GM18498 (cell line): ENCODE results near the gene FUT6.

Experiments
- ATAC-seq: cut with Tn5 transposase; IDR thresholded peaks from one replicate; pipeline ENCODE4 v1.9.1; 2021; ENCODE audit warnings: mild to moderate bottlenecking, moderate library complexity; ENCODE audit not compliant: unreplicated experiment

FUT6 gene

DNA sequence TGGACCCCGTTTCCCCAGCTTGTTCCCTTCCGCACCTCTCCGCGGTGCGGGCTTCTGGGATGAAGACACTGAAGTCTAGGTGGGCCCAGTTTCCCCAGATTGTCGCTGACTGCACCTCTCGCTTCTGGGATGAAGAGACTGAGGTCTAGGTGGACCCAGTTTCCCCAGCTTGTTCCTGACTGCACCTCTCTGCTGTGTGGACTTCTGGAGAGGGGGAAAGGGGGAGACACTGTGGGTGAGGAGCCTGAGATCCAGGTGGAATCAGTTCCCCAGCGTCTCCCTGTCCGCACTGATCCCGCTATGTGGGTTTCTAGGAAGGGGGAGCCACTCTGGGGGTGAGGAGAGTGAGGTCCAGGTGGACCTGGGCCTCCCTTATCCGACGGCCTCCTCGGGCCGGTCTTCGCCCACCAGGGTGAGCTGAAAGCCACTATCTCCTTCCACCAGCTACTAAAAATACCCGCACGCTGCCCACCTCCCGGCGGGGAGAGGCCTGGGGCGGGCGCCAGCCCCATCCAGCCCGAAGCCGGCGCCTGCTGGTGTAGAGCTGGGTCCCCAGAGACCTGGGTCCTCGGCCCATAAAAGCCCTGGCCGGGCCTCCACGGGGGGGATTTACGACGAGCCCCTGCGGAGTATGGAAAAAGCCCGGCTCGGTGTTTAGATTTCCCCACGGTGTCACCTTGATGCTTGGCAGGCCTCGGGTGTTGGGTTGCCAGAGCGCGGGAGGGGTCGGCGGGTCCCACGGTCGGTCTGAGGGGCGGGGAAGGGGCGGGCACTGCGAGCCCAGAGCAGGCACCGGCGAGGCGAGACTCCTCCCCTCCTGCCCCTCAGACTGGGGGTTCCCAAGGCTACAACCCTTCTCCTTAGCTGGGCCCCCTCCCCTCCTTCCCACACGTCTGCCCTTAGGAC is 10.6 kb downstream of the FUT6 start:
- ATAC-seq = no peak

DNA sequence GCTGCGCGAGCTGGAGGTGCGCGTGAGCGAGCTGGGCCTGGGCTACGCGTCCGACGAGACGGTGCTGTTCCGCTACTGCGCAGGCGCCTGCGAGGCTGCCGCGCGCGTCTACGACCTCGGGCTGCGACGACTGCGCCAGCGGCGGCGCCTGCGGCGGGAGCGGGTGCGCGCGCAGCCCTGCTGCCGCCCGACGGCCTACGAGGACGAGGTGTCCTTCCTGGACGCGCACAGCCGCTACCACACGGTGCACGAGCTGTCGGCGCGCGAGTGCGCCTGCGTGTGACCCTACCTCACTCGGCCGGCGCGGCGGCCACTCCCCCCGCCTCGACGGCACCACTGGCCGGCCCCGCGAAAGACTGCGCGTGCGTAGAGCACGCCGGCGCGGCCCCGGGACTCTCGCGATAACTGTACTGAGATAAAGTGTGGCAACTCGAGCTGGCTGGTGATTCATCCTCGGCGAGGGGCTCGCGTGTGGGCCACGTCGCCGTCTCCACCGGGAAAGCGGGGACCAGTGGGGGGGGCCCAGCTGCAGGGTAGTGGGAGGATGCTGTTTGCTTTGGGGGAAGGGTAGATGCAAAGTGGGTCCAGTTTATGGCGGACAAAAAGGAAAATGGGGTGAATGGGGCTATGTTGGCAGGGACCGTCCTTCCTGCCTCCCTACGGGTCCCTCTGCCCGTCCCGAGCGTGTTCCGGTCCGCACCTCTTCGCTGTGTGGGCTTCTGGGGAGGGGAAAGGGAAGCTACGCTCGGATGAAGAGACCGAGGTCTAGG is 11.4 kb downstream of the FUT6 start:
- peak; percentile 78 for ATAC-seq

DNA sequence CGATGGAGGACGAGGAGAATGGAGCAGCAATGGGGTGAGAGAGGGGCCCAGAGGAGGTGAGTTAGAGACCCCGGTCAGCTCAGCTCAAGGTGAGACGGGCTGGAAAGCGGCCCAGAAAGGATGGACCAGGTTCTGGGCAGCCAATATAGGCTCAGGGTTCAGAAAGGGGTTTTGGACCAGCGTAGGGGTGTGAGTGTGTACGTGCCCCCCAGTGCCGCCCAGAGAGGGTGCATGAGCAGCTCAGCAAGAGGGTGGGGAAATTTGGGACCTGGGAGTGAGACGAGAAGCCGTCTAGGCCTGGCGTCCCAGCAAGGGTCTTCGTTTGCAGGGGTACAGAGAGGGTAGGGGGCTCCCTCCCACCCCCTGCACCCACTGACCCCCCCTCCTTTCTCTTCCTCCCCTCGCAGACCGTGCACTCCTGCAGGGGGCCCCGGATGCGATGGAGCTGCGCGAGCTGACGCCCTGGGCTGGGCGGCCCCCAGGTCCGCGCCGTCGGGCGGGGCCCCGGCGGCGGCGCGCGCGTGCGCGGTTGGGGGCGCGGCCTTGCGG is 12.1 kb downstream of the FUT6 start:
- no peak for ATAC-seq

DNA sequence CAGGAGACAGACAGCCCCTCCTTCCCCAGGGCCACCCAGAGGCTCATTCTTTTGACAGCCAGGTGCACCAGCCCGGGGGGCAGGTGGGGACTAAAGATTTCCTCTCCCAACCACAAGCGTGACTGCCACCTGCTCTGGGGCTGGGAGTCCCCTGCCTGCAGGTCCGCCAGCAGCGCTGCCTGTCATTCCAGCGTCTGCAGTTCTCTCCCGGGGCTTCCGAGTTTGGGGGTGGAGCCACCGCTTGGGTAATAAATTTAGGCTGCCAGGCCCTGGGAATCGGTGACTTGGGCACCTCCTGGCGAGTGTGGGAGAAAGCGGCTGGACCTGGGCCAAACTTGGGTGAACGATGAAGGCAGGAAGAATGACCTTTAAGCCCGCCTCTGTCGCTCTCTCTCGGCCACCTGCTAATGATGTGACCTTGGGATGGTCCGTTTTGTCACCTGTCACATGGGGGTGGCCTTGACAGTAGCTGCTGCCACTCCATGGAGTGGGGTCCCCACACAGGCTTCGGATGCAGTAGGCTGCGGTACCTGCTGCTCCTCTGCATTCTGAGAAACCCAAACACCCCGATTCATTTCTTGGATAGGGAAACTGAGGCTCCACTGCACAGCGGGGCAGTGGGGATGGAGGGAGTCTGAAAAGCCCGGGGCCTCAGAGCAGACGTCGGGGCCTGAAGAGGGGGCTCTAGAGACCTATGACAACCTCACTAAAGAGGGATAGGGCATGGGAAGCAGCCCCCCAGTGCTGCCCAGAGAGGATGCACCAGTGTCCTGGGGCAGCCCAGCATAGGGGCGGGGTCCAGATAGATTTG is 12.8 kb downstream of the FUT6 start:
- ATAC-seq = no peak

DNA sequence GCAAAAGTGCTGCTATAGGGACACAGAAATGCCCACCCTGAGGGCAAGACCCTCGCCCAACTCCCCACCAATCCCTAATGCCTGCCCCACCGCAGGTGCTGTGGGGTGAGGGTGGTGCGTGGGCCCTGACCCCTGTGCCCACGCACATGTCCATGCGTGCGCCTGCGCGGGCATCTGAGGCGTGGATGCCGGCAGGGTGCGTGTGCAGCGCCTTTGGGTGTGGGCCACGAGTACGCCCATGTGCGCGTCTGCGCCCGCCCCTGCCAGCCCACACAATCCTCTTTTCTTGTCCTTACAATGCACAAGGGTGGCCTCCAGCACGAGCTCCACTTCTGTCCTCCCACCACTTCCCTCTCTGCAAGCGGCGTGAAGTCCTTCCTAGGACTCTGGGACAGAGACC is 14.3 kb downstream of the FUT6 start:
- no peak for ATAC-seq

DNA sequence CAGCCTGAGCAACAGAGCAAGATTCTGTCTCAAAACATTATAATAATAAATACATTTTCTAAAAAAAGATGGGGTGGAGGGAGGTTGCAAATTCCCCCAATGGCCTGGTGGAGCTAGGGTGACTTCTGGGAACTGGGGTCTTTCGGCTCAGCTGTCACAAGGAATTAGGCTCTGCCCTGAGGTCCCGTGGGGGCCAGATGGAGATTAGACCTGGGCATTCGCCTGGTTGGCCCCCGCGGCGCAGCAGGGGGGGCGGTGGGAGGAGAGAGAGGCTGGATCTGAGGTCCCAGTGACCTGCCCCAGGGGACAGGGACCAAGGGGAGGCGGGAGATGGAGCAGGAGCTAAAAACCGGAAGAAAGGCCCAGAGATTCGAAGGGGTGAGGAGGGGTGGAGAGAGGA is 14.8 kb downstream of the FUT6 start:
- ATAC-seq = no peak

DNA sequence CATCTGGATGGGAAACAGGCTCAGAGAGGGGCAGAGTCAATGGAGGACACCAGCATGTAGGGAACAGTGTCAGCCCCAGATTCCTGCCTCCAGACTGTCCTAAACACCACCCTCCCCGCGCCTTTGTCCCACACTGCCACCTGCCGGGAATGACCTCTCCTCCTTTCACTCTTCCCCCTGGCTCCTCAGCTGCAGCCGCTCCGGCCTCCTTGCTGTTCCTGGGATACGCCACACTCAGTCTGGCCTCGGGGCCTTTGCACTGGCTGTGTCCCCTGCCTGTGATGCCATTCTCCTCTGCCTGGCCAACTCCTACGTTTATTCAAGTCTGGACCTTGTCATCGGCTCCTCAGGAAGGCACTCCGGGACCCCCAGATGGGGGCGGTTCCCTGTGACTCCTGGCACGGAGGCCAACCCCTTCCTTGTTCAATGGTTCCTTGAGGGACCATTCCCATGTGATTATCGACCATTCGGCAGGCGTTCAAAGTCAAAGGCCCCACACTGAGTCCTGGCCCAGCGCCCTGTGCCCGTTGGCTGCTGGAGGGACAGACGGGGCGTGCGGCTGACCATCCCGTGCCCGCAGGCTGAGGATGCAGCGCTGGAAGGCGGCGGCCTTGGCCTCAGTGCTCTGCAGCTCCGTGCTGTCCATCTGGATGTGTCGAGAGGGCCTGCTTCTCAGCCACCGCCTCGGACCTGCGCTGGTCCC is 15.8 kb downstream of the FUT6 start:
- no peak for ATAC-seq

DNA sequence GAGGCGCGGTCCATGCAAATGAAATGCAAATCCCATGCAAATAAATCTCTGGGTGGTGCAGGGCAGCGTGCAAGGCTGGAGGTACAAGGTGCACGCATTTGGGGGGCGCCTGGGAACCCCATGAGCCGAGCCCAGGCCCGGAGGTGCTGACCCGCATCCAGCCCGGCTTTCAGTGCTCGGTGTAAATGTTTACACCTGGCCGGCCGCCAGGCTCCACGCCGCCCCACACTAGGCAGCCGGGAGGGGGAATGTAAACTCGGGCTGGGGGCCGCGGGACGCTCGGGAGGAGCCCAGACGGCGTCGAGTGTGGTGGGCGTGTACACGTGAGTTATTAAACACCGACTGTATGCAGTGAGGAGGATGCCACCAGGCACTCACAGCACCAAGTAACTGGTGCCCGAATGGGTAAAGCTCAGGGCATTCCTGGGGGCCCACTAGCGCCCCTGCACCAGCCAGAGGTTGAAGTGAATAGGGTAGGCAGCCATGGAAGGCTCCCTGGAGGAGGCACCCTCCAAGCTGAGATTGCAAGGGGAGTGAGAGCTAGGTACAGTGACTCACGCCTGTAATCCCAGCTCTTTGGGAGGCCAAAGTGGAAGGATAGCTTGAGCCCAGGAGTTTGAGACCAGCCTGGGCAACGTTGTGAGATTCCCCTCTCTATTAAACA is 17.2 kb downstream of the FUT6 start:
- ATAC-seq = no peak

DNA sequence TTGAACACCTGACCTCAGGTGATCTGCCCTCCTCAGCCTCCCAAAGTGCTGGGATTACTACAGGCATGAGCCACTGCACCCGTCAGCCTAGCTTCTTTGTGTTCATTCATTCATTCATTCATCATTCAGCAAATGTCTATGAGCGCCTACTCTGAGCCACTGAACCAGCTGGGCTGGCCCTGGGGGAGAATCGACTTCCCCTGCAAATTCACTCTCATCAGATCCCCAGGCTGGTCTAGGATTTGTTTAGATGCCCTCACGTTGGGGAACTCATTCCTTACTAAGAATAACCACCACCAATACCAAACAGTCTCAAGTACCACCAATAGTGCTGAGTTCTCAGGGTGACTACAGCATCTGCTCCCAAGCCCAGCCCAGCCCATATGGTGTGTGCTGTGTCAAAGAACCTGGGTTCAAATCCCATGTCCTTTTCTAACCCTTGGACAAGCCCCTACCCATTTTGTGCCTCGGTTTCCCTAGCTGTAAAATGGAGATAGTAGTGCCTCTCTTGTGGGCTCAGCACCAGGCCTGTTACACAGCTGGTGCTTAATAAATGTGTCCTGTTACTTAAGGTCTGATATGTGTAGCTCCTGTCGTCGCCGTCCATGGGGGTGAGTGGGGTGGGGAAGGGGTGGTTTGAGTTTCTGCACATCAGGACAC is 17.9 kb downstream of the FUT6 start:
- no peak for ATAC-seq

DNA sequence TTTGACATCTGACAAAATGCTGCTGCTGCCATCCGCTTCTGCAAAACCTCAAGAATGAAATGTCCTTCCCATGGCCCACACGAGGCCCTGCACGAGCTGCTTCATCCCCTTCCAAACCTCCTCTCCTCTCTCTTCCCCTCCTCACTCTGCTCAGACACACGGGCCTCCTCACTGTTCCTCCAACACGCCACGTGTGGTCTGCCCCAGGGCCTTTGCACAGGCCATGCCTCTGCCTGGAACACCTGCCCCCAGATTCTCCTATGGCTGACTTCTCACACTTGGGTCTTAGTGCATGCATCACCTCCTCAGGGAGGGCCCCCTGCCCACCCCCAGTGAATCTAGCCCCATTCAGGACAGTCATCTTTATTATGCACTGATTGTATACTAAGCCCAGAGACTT is 18.7 kb downstream of the FUT6 start:
- no peak for ATAC-seq

DNA sequence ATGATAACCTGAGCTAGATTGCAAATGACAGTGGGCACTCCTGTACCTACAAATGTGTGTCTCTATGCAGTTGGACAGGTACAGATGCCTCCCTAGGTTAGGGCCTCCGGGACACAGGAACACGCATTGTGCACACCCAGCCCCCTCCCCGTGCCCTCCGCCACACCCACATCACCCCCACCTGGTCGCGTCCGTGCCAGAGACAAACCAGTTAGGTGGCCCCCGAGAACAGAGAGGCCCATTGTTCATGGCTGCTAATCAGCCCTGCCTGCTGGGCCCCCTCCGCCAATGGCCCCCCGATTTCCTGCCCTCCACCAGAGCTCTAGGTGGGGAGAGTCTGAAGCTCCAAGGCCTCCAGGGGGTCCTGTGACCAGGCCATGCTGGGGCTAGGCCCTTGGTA is 20.9 kb downstream of the FUT6 start:
- no peak for ATAC-seq

DNA sequence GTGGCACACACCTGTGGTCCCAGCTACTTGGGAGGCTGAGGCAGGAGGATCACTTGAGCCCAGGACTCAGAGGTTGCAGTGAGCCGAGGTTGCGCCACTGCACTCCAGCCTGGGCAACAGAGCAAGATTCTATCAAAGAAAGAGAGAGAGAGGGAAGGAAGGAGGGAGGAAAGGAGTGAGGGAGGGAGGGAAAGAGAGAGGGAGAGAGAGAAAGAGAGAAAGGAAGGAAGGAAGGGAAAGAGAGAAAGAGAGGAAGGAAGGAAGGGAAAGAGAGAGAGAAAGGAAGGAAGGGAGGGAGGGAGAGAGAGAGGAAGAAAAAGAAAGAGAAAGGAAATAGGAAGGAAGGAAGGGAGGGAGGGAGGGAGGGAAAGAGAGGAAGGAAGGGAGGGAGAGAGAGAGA is 22.3 kb downstream of the FUT6 start:
- ATAC-seq = no peak

DNA sequence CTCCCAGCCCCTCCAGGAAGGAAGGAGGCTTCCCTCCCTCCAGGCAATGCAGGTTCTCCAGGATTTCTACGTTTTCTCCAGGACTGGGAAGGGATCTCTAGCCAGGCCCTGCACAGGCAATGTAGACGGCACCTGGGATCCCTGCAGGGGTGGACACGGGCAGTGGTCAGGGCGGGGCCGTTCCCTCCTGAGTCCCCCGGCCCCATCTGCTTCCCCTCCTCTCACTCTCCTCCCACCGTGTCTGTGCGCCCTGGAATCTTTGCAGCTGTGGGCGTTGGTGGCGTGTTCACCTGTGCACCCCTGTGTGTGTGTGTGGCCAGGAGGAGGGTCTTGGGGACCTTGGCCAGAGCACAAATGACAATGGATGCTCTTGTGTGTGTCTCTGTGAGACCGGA is 24.7 kb downstream of the FUT6 start:
- ATAC-seq = no peak

DNA sequence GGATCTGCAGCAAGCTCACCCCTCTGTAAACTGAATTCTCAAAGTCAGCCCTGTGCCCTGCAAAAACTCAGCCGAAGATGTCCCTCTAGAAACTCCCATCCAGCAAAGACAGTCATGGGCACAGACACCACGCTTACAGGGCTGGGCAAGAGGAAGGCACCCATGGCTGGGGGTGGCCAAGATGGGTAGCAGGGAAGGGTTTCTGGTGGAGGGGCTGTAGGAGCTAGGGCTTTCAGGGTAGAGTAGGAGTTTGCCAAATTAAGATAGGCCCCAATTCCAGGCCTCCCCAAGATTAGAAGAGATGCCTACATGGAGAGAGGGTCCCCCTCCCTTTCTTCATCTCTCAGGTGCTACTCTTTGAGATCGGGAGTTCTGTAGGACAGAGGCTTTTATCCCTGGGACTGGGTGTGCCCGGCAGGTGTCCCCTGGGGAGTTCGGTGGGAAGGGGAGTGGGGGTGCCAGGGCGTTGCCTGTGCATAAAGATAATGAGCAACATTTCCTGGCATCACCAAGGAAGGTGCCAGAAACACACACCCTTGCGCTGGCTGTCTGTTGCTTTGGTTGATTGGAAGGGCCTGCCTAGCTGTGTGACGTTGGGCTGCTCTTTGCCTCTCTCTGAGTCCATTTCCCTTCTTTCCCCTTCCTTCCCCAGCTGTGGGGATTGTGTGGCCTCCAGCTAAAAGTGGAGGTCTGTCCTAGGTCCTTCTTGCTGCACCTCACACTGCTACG is 25.2 kb downstream of the FUT6 start:
- no peak for ATAC-seq

DNA sequence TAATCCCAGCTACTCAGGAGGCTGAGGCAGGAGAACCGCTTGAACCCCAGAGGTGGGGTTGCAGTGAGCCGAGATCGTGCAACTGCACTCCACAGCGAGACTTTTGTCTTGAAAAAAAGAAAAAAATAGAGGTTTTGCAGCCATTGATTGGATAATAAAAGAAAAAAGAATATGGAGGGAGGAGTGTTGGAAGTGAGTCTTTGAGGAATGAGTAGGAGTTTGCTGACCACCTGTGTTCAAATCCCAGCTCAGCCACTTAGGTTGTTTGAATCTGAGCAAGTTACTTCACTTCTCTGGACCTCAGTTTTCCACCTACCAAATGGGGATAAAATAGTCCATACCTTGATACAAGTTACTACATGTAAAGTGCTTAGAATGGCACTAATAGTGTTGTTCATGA is 28.4 kb downstream of the FUT6 start:
- no peak for ATAC-seq

DNA sequence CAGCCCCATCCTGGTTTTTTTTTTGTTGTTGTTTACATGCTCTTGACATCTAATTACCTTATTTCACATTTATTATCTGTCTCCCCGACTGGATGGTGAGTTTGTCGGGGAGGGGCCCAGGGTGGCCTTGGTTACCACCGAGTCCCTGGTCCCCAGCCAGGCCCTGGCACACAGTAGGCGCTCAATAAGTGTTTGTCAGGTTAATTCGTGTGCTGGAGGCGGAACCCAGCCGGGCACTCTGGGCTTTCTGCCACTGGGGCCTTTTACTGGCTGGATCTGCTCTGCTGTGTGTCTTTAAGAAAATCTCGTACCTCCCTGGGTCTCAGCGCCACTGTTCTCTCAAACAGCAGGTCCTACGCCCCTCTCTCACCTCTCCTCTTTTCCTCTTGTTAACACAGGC is 30.0 kb downstream of the FUT6 start:
- no peak for ATAC-seq

DNA sequence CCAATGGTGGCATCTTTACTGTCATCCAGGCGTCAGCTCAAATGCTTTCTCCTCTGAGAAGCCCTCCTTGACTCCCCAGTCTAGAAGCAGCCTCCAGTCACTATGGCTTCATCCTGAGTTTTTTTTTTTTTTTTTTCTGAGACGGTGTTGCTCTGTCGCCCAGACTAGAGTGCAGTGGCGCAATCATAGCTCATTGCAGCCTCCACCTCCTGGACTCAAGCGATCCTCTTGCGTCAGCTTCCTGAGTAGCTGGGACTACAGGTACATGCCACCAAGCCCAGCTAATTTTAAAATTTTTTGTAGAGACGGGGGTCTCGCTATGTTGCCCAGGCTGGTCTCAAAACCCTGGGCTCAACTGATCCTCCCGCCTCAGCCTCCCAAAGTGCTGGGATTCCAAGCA is 30.4 kb downstream of the FUT6 start:
- ATAC-seq = no peak

DNA sequence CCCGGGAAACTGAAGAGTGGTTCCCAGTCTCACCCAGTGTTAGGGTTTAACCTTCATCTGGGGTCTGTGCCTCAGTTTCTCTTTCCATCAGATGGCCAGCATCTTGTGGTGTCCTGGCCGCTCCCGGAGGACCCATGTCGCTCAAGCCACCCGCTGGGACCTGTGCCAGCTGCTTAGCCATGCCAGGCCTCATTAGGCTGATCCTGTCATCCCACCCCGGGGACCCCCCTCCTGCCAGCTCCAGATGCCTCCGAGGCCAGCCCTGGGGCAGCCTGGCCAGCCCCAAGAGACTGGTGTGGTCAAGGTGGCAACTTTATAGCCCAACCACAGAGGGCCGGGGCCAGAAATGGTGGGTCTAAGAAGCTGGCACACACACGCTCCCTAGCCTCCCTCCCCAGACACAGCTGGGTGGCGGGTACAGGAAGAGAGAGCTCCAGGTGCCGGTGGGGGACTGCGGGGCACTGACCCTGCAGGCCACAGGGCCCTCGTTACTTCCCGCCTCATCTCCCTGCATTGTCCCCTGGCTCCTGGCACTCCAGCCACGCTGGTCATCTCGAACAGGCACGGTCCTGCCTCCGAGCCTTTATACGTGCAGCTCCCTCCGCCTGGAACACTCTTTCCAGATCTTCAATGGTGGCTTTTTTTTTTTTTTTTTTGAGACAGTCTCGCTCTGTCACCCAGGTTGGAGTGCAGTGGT is 31.2 kb downstream of the FUT6 start:
- no peak for ATAC-seq
